RWPE1 (cell line): Measurements from ENCODE around the gene CLDND1.

ENCODE experiments used
- CTCF ChIA-PET: fragments of 350-600 bp; sonication (Branson Sonifier 250); formaldehyde crosslinking; extraction: SDS; loops from one replicate; lab custom pipeline; 2021; lab: Yijun Ruan, JAX
- POLR2A ChIA-PET: fragments of 400-600 bp; formaldehyde crosslinking; extraction: SDS; loops from one replicate; lab custom pipeline; 2020; ENCODE audit warnings: antibody characterized with exemption; ENCODE audit not compliant: low non-redundant PET; lab: Yijun Ruan, JAX
- DNase-seq: peaks from one replicate; pipeline ENCODE4 v3.0.0; 2012; ENCODE audit warnings: low spot score
- H3K27ac ChIP-seq: fragments of 450-650 bp; 2 replicates; pipeline ENCODE4 v1.5.1; 2017
- TF ChIP-seq, protein P1 (sequence below): fragments of 450-650 bp; conservative IDR thresholded peaks from 2 replicates; pipeline ENCODE4 v1.5.1; 2017; ENCODE audit warnings: low read depth, mild to moderate bottlenecking

CLDND1 gene

DNA sequence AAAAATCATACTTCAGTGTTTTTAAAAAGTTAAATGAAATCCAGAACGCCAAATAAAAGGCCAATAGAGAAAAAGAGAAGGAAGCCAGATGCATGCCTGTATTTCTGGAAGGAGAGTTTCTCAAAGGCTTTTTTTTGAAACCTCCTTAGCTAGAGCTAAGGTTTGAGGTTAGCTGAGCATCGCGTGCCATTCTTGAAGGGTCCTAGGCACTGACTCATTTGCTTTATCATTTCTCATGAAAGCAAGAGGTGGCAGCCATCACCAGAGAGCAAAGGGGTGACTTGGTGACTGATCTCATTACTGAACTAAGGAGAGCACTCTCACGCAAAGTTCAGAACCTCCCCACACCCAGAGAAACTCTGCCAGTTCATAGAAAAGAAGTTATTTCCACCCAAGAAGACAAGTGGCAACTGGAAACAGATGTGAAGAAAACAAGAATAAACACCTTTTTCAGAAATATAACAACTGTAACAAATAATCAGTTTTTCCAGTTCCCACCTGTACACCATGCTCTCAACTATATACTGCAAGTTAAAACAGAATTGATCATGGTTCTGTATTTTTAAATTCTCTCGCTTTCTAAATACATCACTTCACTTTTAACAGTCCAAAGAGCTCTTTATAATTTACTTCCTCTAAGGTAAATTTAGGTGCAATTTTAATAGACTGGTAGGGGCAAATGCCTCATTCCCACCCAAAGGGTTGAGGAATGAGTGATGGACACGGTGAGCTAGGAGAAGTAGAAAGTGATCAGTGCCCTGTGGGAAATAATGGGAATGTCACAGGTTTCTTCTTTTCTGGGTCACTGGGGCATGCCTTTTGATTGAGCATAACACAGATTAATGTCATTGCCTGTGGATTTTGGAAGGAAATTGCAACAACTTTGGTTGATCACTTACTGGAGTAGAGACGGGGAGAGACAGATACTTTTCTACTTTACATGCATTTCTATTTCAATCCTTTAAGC, 33.7 kb upstream of the CLDND1 start:
- H3K27ac ChIP-seq, result no peak overlapping the region
- ChIA-PET CTCF (interaction anchor here (0.6 kb wide), 1 partner anchor 1157 kb away, joined by 5 read pairs; no protein-coding TSS in a partner anchor), POLR2A (no interaction called here)
- TF ChIP-seq, protein P1, sequence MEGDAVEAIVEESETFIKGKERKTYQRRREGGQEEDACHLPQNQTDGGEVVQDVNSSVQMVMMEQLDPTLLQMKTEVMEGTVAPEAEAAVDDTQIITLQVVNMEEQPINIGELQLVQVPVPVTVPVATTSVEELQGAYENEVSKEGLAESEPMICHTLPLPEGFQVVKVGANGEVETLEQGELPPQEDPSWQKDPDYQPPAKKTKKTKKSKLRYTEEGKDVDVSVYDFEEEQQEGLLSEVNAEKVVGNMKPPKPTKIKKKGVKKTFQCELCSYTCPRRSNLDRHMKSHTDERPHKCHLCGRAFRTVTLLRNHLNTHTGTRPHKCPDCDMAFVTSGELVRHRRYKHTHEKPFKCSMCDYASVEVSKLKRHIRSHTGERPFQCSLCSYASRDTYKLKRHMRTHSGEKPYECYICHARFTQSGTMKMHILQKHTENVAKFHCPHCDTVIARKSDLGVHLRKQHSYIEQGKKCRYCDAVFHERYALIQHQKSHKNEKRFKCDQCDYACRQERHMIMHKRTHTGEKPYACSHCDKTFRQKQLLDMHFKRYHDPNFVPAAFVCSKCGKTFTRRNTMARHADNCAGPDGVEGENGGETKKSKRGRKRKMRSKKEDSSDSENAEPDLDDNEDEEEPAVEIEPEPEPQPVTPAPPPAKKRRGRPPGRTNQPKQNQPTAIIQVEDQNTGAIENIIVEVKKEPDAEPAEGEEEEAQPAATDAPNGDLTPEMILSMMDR, result no peak
- no peak for DNase-seq

DNA sequence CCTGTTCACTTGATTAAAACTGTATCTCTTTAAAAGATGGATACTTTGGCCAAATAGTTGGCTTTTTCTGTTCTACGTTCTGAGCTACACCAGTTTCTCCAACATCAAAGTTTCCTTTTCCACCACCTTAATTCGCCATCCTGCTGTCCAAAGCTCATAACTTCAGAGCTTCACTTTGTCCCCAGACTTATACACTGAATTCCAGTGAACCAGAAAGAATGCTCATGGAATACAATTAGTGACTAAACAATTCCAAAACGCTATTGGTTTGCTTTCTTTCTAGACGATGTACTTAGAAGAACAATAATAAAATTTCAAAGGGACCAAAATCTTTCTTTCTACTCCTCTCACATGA, 32.3 kb upstream of the CLDND1 start:
- ChIA-PET CTCF (no interaction called here), POLR2A (no interaction called here)
- no peak for DNase-seq
- H3K27ac ChIP-seq, result no peak overlapping the region
- TF ChIP-seq, protein P1, result no peak

DNA sequence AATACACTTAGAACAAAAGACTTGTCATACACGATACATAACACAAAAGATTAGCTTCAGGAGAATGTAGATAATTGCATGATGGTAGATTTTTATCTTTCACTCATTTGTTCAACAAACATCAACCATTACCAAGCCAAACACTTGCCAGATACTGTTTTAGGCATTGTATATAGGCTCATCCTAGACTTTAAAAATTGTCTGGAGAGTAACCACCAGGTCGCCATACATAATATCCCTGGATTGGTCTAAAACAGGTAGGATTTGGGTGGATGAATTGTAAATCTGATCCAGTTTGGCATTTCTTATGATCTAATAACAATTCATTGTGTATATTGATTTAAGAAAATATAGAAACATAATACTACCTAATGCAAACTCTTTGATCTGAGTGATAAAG, 31.9 kb upstream of the CLDND1 start:
- TF ChIP-seq, protein P1, result no peak
- CTCF ChIA-PET, result no interaction called here
- no peak for DNase-seq
- POLR2A ChIA-PET, result no interaction called here
- H3K27ac ChIP-seq, result no peak overlapping the region

DNA sequence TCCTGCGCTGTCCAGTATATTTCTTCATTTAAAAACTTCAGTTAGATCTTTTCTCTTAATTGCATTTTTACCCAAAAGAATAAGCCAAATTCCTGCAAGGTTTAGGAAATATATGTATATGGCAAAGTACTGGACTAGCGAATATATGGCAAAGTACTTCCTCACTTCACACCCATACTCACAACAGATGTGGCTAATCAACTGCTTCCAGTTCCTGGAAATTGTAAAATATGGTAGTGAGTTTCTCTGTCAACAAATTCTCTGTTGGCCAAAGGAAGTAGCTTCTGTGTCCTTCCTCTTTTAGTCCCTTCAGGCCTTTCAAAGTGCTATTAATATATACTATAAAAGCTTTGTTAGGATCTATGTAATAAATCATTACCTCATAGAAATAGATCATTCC, 31.1 kb upstream of the CLDND1 start:
- no peak overlapping the region for H3K27ac ChIP-seq
- TF ChIP-seq, protein P1, result no peak
- DNase-seq, result no peak
- ChIA-PET POLR2A (no interaction called here), CTCF (no interaction called here)

DNA sequence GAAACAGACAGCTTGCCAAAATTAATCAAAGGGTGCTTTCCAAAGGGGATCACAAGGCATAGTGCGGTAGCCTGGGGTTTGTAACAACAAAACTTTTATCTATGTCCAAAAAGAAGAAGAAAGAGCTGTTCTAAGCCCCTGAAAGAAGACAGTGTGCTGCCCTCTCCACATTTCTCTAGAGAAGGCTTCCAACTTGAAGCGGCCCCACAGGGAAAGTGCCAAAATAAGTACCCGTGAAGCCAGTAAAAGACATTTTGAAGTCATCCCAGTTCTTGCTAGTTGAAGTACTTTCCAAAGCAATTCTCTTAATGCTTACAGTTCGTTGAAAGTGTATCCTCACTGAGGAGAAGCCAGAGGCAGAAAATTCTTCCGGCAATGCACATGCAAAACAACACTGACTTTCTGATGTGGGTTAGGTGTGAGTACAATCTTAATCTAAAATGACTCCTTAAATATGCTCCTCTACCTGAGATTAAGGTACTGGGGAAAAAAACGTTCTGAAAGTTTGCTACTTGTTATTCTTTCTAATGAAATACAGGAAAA, 30.4 kb upstream of the CLDND1 start:
- TF ChIP-seq, protein P1, result no peak
- DNase-seq, result no peak
- ChIA-PET POLR2A (no interaction called here), CTCF (interaction anchor here (0.6 kb wide), 1 partner anchor 18 kb away, joined by 3 read pairs; no protein-coding TSS in a partner anchor)
- no peak overlapping the region for H3K27ac ChIP-seq

DNA sequence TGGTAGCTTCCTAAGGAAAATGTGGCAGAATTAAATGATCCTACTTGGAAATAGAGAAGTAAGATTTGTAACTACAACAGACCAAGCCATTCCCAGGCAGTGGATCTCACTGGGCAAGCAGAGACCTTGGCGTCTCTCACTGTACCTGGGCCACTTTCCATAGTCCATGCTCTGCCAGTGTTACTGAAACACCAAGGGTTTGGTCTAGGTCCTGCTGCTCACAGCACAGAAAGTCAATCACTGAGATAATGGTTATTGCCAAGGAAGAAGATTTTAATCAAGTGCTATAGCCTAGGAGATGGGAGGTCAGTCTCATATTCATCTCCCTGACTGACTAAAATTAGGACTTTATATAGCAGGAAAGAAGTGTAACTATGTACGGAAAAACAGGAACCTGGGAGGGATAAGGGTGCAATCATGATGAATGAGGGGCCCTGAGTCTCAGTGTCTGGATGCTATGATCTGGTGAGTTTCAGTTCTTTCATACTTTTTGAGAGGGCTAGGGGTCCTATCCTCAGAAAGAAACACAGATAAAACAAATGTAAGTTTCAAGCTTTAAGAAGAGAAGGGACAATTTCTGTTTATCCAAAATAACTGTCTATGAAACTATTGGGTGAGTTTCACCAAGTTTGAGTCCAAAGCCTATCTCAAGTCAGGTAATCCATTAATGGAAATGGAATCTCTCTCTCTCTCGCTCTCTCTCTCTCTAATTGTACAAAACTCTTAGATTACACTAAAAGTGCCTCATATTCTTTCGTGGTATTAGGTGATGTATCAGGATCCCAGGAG, 29.7 kb upstream of the CLDND1 start:
- no peak overlapping the region for H3K27ac ChIP-seq
- ChIA-PET CTCF (interaction anchor here (0.6 kb wide), 1 partner anchor 19 kb away, joined by 3 read pairs; no protein-coding TSS in a partner anchor), POLR2A (no interaction called here)
- no peak for DNase-seq
- TF ChIP-seq, protein P1, result no peak
